NCI-H1436 treated with DMSO at 0.1 percent for 48 hours (cell line): ENCODE data around the gene RHBDD1.

Experiments used
- DNase-seq: peaks from one replicate; lab custom pipeline; 2025; lab: John Stamatoyannopoulos, UW

Gene RHBDD1

GRCh38 chr2:226984750-226985582, 149.1 kb downstream of the RHBDD1 start:
- DNase-seq: peak; percentile 18

- DNase-seq: no peak
Observed at GRCh38 chr2:226985583-226985946, 149.7 kb downstream of the RHBDD1 start.

- DNase-seq: no peak
Observed at GRCh38 chr2:226991663-226992062, 155.8 kb downstream of the RHBDD1 start.

GRCh38 chr2:226993171-226993570, 157.3 kb downstream of the RHBDD1 start:
- no peak for DNase-seq

GRCh38 chr2:226994775-226995174, 158.9 kb downstream of the RHBDD1 start:
- DNase-seq: no peak

- no peak for DNase-seq
Observed at GRCh38 chr2:226995625-226996041, 159.8 kb downstream of the RHBDD1 start.

GRCh38 chr2:226999661-227000060, 163.8 kb downstream of the RHBDD1 start:
- DNase-seq: no peak

- no peak for DNase-seq
Observed at GRCh38 chr2:227000123-227000522, 164.3 kb downstream of the RHBDD1 start.

- DNase-seq: no peak
Observed at GRCh38 chr2:227004482-227004881, 168.6 kb downstream of the RHBDD1 start.

GRCh38 chr2:227006189-227006897, 170.5 kb downstream of the RHBDD1 start:
- DNase-seq: no peak

GRCh38 chr2:227007148-227007547, 171.3 kb downstream of the RHBDD1 start:
- no peak for DNase-seq

GRCh38 chr2:227007940-227008339, 172.1 kb downstream of the RHBDD1 start:
- no peak for DNase-seq

GRCh38 chr2:227010433-227010832, 174.6 kb downstream of the RHBDD1 start:
- no peak for DNase-seq

GRCh38 chr2:227013330-227013729, 177.5 kb downstream of the RHBDD1 start:
- DNase-seq: no peak

- no peak for DNase-seq
Observed at GRCh38 chr2:227013881-227014280, 178.0 kb downstream of the RHBDD1 start.

- DNase-seq: no peak
Observed at GRCh38 chr2:227016894-227017293, 181.0 kb downstream of the RHBDD1 start.

- no peak for DNase-seq
Observed at GRCh38 chr2:227020416-227020815, 184.6 kb downstream of the RHBDD1 start.

GRCh38 chr2:227022608-227023007, 186.8 kb downstream of the RHBDD1 start:
- no peak for DNase-seq

GRCh38 chr2:227025510-227025909, 189.7 kb downstream of the RHBDD1 start:
- no peak for DNase-seq

GRCh38 chr2:227029426-227030105, 193.7 kb downstream of the RHBDD1 start:
- no peak for DNase-seq

- no peak for DNase-seq
Observed at GRCh38 chr2:227030789-227031188, 194.9 kb downstream of the RHBDD1 start.

- DNase-seq: no peak
Observed at GRCh38 chr2:227031379-227031778, 195.5 kb downstream of the RHBDD1 start.
